ENCODE results near the gene PRKCH.

Gene PRKCH

GRCh38 chr14:61335671-61336275 lies 14.4 kb downstream of the PRKCH start:
- no peak for TF ChIP-seq CTCF (IDR thresholded peaks at IDR 0.05)
- Histone ChIP-seq H3K27ac (no peak overlapping the region), H3K9me3 (no peaks in the 10 kb centered on the region), H3K27me3 (no peaks in the 10 kb centered on the region), H3K4me3 (no peak overlapping the region), H3K36me3 (no peaks in the 10 kb centered on the region), H3K4me1 (no peaks in the 10 kb centered on the region)
- intact Hi-C loops (cut with DNase I; ENCODE audit: low total_unique reads): no loop called here
- DNase-seq: no peak

GRCh38 chr14:61337893-61338292 lies 16.5 kb downstream of the PRKCH start:
- no peak for TF ChIP-seq CTCF (IDR thresholded peaks at IDR 0.05)
- intact Hi-C loops (cut with DNase I; ENCODE audit: low total_unique reads): no loop called here
- no peaks in the 10 kb centered on the region for H3K36me3 ChIP-seq
- no peaks in the 10 kb centered on the region for H3K4me1 ChIP-seq
- DNase-seq: no peak
- no peak overlapping the region for H3K27ac ChIP-seq
- H3K9me3 ChIP-seq: no peaks in the 10 kb centered on the region
- H3K27me3 ChIP-seq: no peaks in the 10 kb centered on the region
- no peak overlapping the region for H3K4me3 ChIP-seq

- Histone ChIP-seq H3K9me3 (no peaks in the 10 kb centered on the region), H3K27me3 (no peaks in the 10 kb centered on the region), H3K36me3 (no peaks in the 10 kb centered on the region), H3K27ac (no peak overlapping the region), H3K4me3 (no peak overlapping the region), H3K4me1 (no peaks in the 10 kb centered on the region)
- no peak for DNase-seq
- intact Hi-C loops (cut with DNase I; ENCODE audit: low total_unique reads): no loop called here
- TF ChIP-seq CTCF (IDR thresholded peaks at IDR 0.05): no peak
These were observed 17.1 kb downstream of the PRKCH start for GRCh38 chr14:61338457-61338856.

GRCh38 chr14:61341275-61342206 lies 20.2 kb downstream of the PRKCH start:
- Histone ChIP-seq H3K4me1 (no peaks in the 10 kb centered on the region), H3K4me3 (no peak overlapping the region), H3K36me3 (no peaks in the 10 kb centered on the region), H3K27me3 (no peaks in the 10 kb centered on the region), H3K27ac (no peak overlapping the region), H3K9me3 (no peaks in the 10 kb centered on the region)
- DNase-seq: no peak
- TF ChIP-seq CTCF (IDR thresholded peaks at IDR 0.05): no peak
- intact Hi-C loops (cut with DNase I; ENCODE audit: low total_unique reads): no loop called here

GRCh38 chr14:61342486-61342885 lies 21.1 kb downstream of the PRKCH start:
- H3K9me3 ChIP-seq: no peaks in the 10 kb centered on the region
- H3K27me3 ChIP-seq: no peaks in the 10 kb centered on the region
- no peak for DNase-seq
- H3K4me3 ChIP-seq: no peak overlapping the region
- intact Hi-C loops (cut with DNase I; ENCODE audit: low total_unique reads): no loop called here
- H3K36me3 ChIP-seq: no peaks in the 10 kb centered on the region
- no peak overlapping the region for H3K27ac ChIP-seq
- no peaks in the 10 kb centered on the region for H3K4me1 ChIP-seq
- no peak for TF ChIP-seq CTCF (IDR thresholded peaks at IDR 0.05)

Data from tibial artery (tissue), 4 donors.